HEK293 (cell line): ENCODE measurements around the gene PAN2.
A peak's percentile ranks its signal among the peaks of the same experiment; 100 is the strongest.

Experiments
- GLI4 ChIP-seq: fragments of 450-650 bp; formaldehyde crosslinking; IDR thresholded peaks from 2 replicates; pipeline ENCODE4 v1.5.1; 2016; ENCODE audit warnings: missing biosample characterization, missing genetic modification characterization
- REPIN1 ChIP-seq: fragments of 450-650 bp; formaldehyde crosslinking; IDR thresholded peaks from 2 replicates; pipeline ENCODE4 v1.5.1; 2017; ENCODE audit warnings: missing biosample characterization, missing genetic modification characterization, low read depth
- SALL2 ChIP-seq: fragments of 450-650 bp; formaldehyde crosslinking; IDR thresholded peaks from 2 replicates; pipeline ENCODE4 v1.5.0; 2017; ENCODE audit warnings: missing biosample characterization, mild to moderate bottlenecking, missing genetic modification characterization, borderline replicate concordance
- SCRT1 ChIP-seq: fragments of 450-650 bp; formaldehyde crosslinking; IDR thresholded peaks from 2 replicates; pipeline ENCODE4 v1.5.1; 2016; ENCODE audit warnings: missing biosample characterization, missing genetic modification characterization, borderline replicate concordance
- TRIM28 ChIP-seq: IDR thresholded peaks from 2 replicates; pipeline ENCODE4 v1.6.1; 2011; ENCODE audit warnings: low read length, control low read depth, borderline replicate concordance
- ZBTB17 ChIP-seq: fragments of 450-650 bp; formaldehyde crosslinking; IDR thresholded peaks from 2 replicates; pipeline ENCODE4 v1.5.1; 2016; ENCODE audit warnings: missing biosample characterization, missing genetic modification characterization
- ZBTB44 ChIP-seq: fragments of 450-650 bp; IDR thresholded peaks from 2 replicates; pipeline ENCODE4 v1.5.1; 2018; ENCODE audit warnings: missing biosample characterization, mild to moderate bottlenecking, missing genetic modification characterization
- ZEB2 ChIP-seq: fragments of 450-650 bp; formaldehyde crosslinking; IDR thresholded peaks from 2 replicates; pipeline ENCODE4 v1.5.1; 2016; ENCODE audit warnings: missing biosample characterization, missing genetic modification characterization
- ZFP3 ChIP-seq: fragments of 450-650 bp; formaldehyde crosslinking; IDR thresholded peaks from 2 replicates; pipeline ENCODE4 v1.5.1; 2016; ENCODE audit warnings: low read depth, missing biosample characterization, missing genetic modification characterization
- ZNF112 ChIP-seq: fragments of 450-650 bp; formaldehyde crosslinking; IDR thresholded peaks from 2 replicates; pipeline ENCODE4 v1.5.0; 2017; ENCODE audit warnings: missing biosample characterization, missing genetic modification characterization
- ZNF140 ChIP-seq: fragments of 450-650 bp; formaldehyde crosslinking; IDR thresholded peaks from 2 replicates; pipeline ENCODE4 v1.5.1; 2016; ENCODE audit warnings: missing biosample characterization, missing genetic modification characterization
- ZNF146 ChIP-seq: fragments of 450-650 bp; formaldehyde crosslinking; IDR thresholded peaks from 2 replicates; pipeline ENCODE4 v1.5.1; 2016; ENCODE audit warnings: missing biosample characterization, missing genetic modification characterization
- ZNF16 ChIP-seq: fragments of 450-650 bp; formaldehyde crosslinking; IDR thresholded peaks from 2 replicates; pipeline ENCODE4 v1.5.1; 2016; ENCODE audit warnings: low read depth, missing biosample characterization, missing genetic modification characterization
- ZNF214 ChIP-seq: fragments of 450-650 bp; formaldehyde crosslinking; IDR thresholded peaks from 2 replicates; pipeline ENCODE4 v1.5.1; 2017; ENCODE audit warnings: missing biosample characterization, mild to moderate bottlenecking, missing genetic modification characterization, borderline replicate concordance
- ZNF23 ChIP-seq: fragments of 450-650 bp; formaldehyde crosslinking; IDR thresholded peaks from 2 replicates; pipeline ENCODE4 v1.5.1; 2016; ENCODE audit warnings: missing biosample characterization, missing genetic modification characterization, borderline replicate concordance
- ZNF248 ChIP-seq: fragments of 450-650 bp; formaldehyde crosslinking; IDR thresholded peaks from 2 replicates; pipeline ENCODE4 v1.5.1; 2017; ENCODE audit warnings: missing biosample characterization, missing genetic modification characterization
- ZNF335 ChIP-seq: fragments of 450-650 bp; formaldehyde crosslinking; conservative IDR thresholded peaks from 2 replicates; pipeline ENCODE4 v1.5.1; 2016; ENCODE audit warnings: missing biosample characterization, missing genetic modification characterization
- ZNF394 ChIP-seq: fragments of 450-650 bp; formaldehyde crosslinking; IDR thresholded peaks from 2 replicates; pipeline ENCODE4 v1.5.1; 2016; ENCODE audit warnings: missing biosample characterization, missing genetic modification characterization, mild to moderate bottlenecking, moderate library complexity, borderline replicate concordance
- ZNF426 ChIP-seq: fragments of 450-650 bp; formaldehyde crosslinking; IDR thresholded peaks from 2 replicates; pipeline ENCODE4 v1.5.1; 2017; ENCODE audit warnings: missing biosample characterization, missing genetic modification characterization, mild to moderate bottlenecking, inconsistent platforms, moderate library complexity
- ZNF48 ChIP-seq: fragments of 450-650 bp; formaldehyde crosslinking; IDR thresholded peaks from 2 replicates; pipeline ENCODE4 v1.5.1; 2016; ENCODE audit warnings: missing biosample characterization, missing genetic modification characterization
- ZNF549 ChIP-seq: fragments of 450-650 bp; IDR thresholded peaks from 2 replicates; pipeline ENCODE4 v1.5.1; 2018; ENCODE audit warnings: missing biosample characterization, missing genetic modification characterization, mild to moderate bottlenecking, inconsistent platforms, moderate library complexity
- ZNF558 ChIP-seq: fragments of 450-650 bp; formaldehyde crosslinking; IDR thresholded peaks from 2 replicates; pipeline ENCODE4 v1.5.1; 2016; ENCODE audit warnings: missing biosample characterization, missing genetic modification characterization
- ZNF600 ChIP-seq: fragments of 450-650 bp; formaldehyde crosslinking; IDR thresholded peaks from 2 replicates; pipeline ENCODE4 v1.5.1; 2016; ENCODE audit warnings: missing biosample characterization, missing genetic modification characterization
- ZNF624 ChIP-seq: fragments of 450-650 bp; formaldehyde crosslinking; IDR thresholded peaks from 2 replicates; pipeline ENCODE4 v1.5.1; 2017; ENCODE audit warnings: missing biosample characterization, missing genetic modification characterization
- ZNF658 ChIP-seq: fragments of 450-650 bp; formaldehyde crosslinking; IDR thresholded peaks from 2 replicates; pipeline ENCODE4; 2016; ENCODE audit warnings: missing biosample characterization, missing genetic modification characterization
- ZNF747 ChIP-seq: fragments of 450-650 bp; formaldehyde crosslinking; IDR thresholded peaks from 2 replicates; pipeline ENCODE4 v1.5.1; 2016; ENCODE audit warnings: missing biosample characterization, missing genetic modification characterization
- ZNF776 ChIP-seq: fragments of 450-650 bp; formaldehyde crosslinking; IDR thresholded peaks from 2 replicates; pipeline ENCODE4 v1.5.0; 2017; ENCODE audit warnings: missing biosample characterization, missing genetic modification characterization, borderline replicate concordance
- ZNF785 ChIP-seq: fragments of 450-650 bp; formaldehyde crosslinking; IDR thresholded peaks from 2 replicates; pipeline ENCODE4 v1.5.1; 2016; ENCODE audit warnings: missing biosample characterization, missing genetic modification characterization
- ZNF792 ChIP-seq: fragments of 450-650 bp; formaldehyde crosslinking; IDR thresholded peaks from 2 replicates; pipeline ENCODE4 v1.5.1; 2016; ENCODE audit warnings: missing biosample characterization, missing genetic modification characterization
- TF ChIP-seq, protein P1 (sequence below): fragments of 450-650 bp; formaldehyde crosslinking; IDR thresholded peaks from 2 replicates; pipeline ENCODE4 v1.5.1; 2016; ENCODE audit warnings: missing biosample characterization, missing genetic modification characterization
- TF ChIP-seq, protein P2 (sequence below): fragments of 450-650 bp; formaldehyde crosslinking; IDR thresholded peaks from 2 replicates; pipeline ENCODE4 v1.5.1; 2016; ENCODE audit warnings: missing biosample characterization, missing genetic modification characterization
- TF ChIP-seq, protein P3 (sequence below): sonication (generic); formaldehyde crosslinking; IDR thresholded peaks from 2 replicates; pipeline ENCODE4 v1.8.1; 2022; ENCODE audit warnings: mild to moderate bottlenecking, moderate library complexity, missing genetic modification reagents
- TF ChIP-seq, protein P4 (sequence below): fragments of 450-650 bp; formaldehyde crosslinking; IDR thresholded peaks from 2 replicates; pipeline ENCODE4 v1.5.1; 2016; ENCODE audit warnings: missing biosample characterization, missing genetic modification characterization

The PAN2 gene

GRCh38 chr12:56359851-56360767, 26.3 kb upstream of the PAN2 start, which contains the start of gene STAT2 (continued):
- TF ChIP-seq GLI4 (tag by site-specific recombination) (no peak), ZNF658 (no peak), ZNF549 (tag by site-specific recombination) (no peak), ZNF792 (tag by site-specific recombination) (no peak), ZEB2 (tag by site-specific recombination) (peak; percentile 89), ZNF214 (tag by site-specific recombination) (no peak), ZNF248 (no peak), ZNF558 (no peak), ZNF112 (no peak), SALL2 (tag by site-specific recombination) (no peak), ZNF16 (no peak), ZNF48 (tag by site-specific recombination) (no peak), REPIN1 (tag by site-specific recombination) (no peak), ZNF146 (tag by site-specific recombination) (no peak), SCRT1 (no peak), ZNF785 (tag by site-specific recombination) (no peak), ZNF776 (tag by site-specific recombination) (no peak), ZBTB44 (tag by site-specific recombination) (no peak), ZNF140 (tag by site-specific recombination) (no peak), ZNF600 (tag by site-specific recombination) (peak; percentile 36; the same call in 1 of the 2 replicates), ZNF624 (tag by site-specific recombination) (no peak), ZNF747 (no peak), ZNF335 (tag by site-specific recombination) (peak; percentile 68), TRIM28 (no peak), ZFP3 (tag by site-specific recombination) (no peak), ZBTB17 (peak; percentile 99), ZNF394 (tag by site-specific recombination) (peak; percentile 43; the same call in 1 of the 2 replicates), ZNF426 (tag by site-specific recombination) (no peak), ZNF23 (tag by site-specific recombination) (no peak)
- TF ChIP-seq, protein P1, sequence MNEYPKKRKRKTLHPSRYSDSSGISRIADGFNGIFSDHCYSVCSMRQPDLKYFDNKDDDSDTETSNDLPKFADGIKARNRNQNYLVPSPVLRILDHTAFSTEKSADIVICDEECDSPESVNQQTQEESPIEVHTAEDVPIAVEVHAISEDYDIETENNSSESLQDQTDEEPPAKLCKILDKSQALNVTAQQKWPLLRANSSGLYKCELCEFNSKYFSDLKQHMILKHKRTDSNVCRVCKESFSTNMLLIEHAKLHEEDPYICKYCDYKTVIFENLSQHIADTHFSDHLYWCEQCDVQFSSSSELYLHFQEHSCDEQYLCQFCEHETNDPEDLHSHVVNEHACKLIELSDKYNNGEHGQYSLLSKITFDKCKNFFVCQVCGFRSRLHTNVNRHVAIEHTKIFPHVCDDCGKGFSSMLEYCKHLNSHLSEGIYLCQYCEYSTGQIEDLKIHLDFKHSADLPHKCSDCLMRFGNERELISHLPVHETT (tag by site-specific recombination): 0 out of 2 replicates have a peak, but pooled peaks have one; percentile 35
- TF ChIP-seq, protein P2, sequence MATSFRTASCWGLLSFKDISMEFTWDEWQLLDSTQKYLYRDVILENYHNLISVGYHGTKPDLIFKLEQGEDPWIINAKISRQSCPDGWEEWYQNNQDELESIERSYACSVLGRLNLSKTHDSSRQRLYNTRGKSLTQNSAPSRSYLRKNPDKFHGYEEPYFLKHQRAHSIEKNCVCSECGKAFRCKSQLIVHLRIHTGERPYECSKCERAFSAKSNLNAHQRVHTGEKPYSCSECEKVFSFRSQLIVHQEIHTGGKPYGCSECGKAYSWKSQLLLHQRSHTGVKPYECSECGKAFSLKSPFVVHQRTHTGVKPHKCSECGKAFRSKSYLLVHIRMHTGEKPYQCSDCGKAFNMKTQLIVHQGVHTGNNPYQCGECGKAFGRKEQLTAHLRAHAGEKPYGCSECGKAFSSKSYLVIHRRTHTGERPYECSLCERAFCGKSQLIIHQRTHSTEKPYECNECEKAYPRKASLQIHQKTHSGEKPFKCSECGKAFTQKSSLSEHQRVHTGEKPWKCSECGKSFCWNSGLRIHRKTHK (tag by site-specific recombination): no peak
- TF ChIP-seq, protein P3, sequence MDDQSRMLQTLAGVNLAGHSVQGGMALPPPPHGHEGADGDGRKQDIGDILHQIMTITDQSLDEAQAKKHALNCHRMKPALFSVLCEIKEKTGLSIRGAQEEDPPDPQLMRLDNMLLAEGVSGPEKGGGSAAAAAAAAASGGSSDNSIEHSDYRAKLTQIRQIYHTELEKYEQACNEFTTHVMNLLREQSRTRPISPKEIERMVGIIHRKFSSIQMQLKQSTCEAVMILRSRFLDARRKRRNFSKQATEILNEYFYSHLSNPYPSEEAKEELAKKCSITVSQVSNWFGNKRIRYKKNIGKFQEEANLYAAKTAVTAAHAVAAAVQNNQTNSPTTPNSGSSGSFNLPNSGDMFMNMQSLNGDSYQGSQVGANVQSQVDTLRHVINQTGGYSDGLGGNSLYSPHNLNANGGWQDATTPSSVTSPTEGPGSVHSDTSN (CRISPR knock-in tag): no peak
- TF ChIP-seq, protein P4, sequence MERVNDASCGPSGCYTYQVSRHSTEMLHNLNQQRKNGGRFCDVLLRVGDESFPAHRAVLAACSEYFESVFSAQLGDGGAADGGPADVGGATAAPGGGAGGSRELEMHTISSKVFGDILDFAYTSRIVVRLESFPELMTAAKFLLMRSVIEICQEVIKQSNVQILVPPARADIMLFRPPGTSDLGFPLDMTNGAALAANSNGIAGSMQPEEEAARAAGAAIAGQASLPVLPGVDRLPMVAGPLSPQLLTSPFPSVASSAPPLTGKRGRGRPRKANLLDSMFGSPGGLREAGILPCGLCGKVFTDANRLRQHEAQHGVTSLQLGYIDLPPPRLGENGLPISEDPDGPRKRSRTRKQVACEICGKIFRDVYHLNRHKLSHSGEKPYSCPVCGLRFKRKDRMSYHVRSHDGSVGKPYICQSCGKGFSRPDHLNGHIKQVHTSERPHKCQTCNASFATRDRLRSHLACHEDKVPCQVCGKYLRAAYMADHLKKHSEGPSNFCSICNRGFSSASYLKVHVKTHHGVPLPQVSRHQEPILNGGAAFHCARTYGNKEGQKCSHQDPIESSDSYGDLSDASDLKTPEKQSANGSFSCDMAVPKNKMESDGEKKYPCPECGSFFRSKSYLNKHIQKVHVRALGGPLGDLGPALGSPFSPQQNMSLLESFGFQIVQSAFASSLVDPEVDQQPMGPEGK: peak; percentile 98
